ENCODE results near the gene CCDC15.

DNA sequence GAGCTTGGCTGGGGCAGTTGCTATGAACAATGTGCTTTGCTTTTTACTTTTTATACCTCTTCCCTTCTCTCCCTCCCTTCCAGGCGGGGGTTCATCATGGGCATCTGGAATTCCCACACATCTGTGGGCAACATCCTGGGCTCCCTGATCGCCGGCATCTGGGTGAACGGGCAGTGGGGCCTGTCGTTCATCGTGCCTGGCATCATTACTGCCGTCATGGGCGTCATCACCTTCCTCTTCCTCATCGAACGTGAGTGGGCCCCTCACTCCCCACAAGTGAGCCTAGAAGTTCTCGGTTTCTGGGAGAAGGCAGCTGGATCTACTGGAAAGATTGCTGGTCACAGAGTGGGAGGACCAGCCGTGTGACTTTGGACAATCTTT lies 126.5 kb downstream of the CCDC15 start:
- no peak for TF ChIP-seq EZH2 (IDR thresholded peaks at IDR 0.05; ENCODE audit: borderline replicate concordance, low read depth, low read length, severe bottlenecking)
- TF ChIP-seq, protein P1, sequence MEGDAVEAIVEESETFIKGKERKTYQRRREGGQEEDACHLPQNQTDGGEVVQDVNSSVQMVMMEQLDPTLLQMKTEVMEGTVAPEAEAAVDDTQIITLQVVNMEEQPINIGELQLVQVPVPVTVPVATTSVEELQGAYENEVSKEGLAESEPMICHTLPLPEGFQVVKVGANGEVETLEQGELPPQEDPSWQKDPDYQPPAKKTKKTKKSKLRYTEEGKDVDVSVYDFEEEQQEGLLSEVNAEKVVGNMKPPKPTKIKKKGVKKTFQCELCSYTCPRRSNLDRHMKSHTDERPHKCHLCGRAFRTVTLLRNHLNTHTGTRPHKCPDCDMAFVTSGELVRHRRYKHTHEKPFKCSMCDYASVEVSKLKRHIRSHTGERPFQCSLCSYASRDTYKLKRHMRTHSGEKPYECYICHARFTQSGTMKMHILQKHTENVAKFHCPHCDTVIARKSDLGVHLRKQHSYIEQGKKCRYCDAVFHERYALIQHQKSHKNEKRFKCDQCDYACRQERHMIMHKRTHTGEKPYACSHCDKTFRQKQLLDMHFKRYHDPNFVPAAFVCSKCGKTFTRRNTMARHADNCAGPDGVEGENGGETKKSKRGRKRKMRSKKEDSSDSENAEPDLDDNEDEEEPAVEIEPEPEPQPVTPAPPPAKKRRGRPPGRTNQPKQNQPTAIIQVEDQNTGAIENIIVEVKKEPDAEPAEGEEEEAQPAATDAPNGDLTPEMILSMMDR (IDR thresholded peaks at IDR 0.05; ENCODE audit: borderline replicate concordance, extremely low read depth, low read length, poor library complexity, severe bottlenecking) = no peak
